Neural cell (in vitro differentiated cells): ENCODE results near the gene GABPB1. TPM values are rescaled to one million over a fixed set of nuclear protein-coding genes. Genes with fewer than 3 reads are reported as not detected.

ENCODE experiments used
- H2AFZ ChIP-seq: fragments of 200-600, 300-800 bp; sonication (generic), shearing (Covaris generic); 2 replicates; pipeline ENCODE4 v1.6.0; 2014; ENCODE audit warnings: low read depth, mild to moderate bottlenecking, antibody characterized with exemption, low read length, moderate library complexity
- H3F3A ChIP-seq: fragments of 200-600 bp; shearing (Covaris generic); 2 replicates; pipeline ENCODE4 v1.6.1; 2016; ENCODE audit warnings: mild to moderate bottlenecking, moderate library complexity, mixed read lengths, antibody characterized with exemption, low read length; ENCODE audit not compliant: insufficient read depth, poor library complexity, severe bottlenecking
- H3K27ac ChIP-seq: fragments of 200-600, 300-800 bp; sonication (generic), shearing (Covaris generic); 2 replicates; pipeline ENCODE4 v1.5.1; 2014; ENCODE audit warnings: mild to moderate bottlenecking, low read length, moderate library complexity
- H3K27me3 ChIP-seq: fragments of 300-800, 200-600 bp; sonication (generic), shearing (Covaris generic); 2 replicates; pipeline ENCODE4 v1.6.0; 2014; ENCODE audit warnings: mild to moderate bottlenecking, low read depth, low read length, moderate library complexity; ENCODE audit not compliant: insufficient read depth
- H3K36me3 ChIP-seq: fragments of 300-800, 200-600 bp; sonication (generic), shearing (Covaris generic); 2 replicates; pipeline ENCODE4 v1.5.1; 2014; ENCODE audit warnings: mild to moderate bottlenecking, antibody characterized with exemption, low read length, moderate library complexity; ENCODE audit not compliant: insufficient read depth
- H3K4me2 ChIP-seq: fragments of 300-800, 200-600 bp; sonication (generic), shearing (Covaris generic); 2 replicates; pipeline ENCODE4 v1.6.0; 2014; ENCODE audit warnings: mild to moderate bottlenecking, low read length
- H3K4me3 ChIP-seq: fragments of 300-800, 200-600 bp; sonication (generic), shearing (Covaris generic); 2 replicates; pipeline ENCODE4 v1.5.1; 2014; ENCODE audit warnings: mild to moderate bottlenecking, low read length, moderate library complexity
- H3K79me2 ChIP-seq: fragments of 200-600 bp; shearing (Covaris generic); replicated peaks from 2 replicates; pipeline ENCODE4 v1.6.0; 2014; ENCODE audit warnings: mild to moderate bottlenecking, low read length, moderate library complexity; ENCODE audit not compliant: insufficient read depth
- H3K9ac ChIP-seq: fragments of 300-800, 200-600 bp; sonication (generic), shearing (Covaris generic); 2 replicates; pipeline ENCODE4 v1.6.1; 2016; ENCODE audit warnings: mild to moderate bottlenecking, low read length, mixed read lengths
- H3K9me2 ChIP-seq: fragments of 200-600 bp; shearing (Covaris generic); 2 replicates; pipeline ENCODE4 v1.6.1; 2016; ENCODE audit warnings: mild to moderate bottlenecking, low read length, mixed read lengths; ENCODE audit not compliant: insufficient read depth
- H3K9me3 ChIP-seq: fragments of 200-600, 300-800 bp; sonication (generic), shearing (Covaris generic); 2 replicates; pipeline ENCODE4 v1.6.1; 2016; ENCODE audit warnings: mild to moderate bottlenecking, mixed run types, low read length, moderate library complexity, mixed read lengths
- H4K20me1 ChIP-seq: fragments of 200-600 bp; shearing (Covaris generic); 2 replicates; pipeline ENCODE4 v1.6.1; 2016; ENCODE audit warnings: mild to moderate bottlenecking, mixed run types; ENCODE audit not compliant: insufficient read depth
- CTCF ChIP-seq: fragments of 450-650 bp; IDR thresholded peaks from 2 replicates; pipeline ENCODE4 v1.5.1; 2014; ENCODE audit warnings: antibody characterized with exemption, mild to moderate bottlenecking, moderate library complexity; ENCODE audit not compliant: poor library complexity, severe bottlenecking
- EP300 ChIP-seq: fragments of 450-650 bp; conservative IDR thresholded peaks from 2 replicates; pipeline ENCODE4 v1.6.1; 2014; ENCODE audit warnings: antibody characterized with exemption, mild to moderate bottlenecking, moderate library complexity; ENCODE audit not compliant: poor library complexity, severe bottlenecking
- EZH2 ChIP-seq: fragments of 200-600, 300-800 bp; shearing (Covaris generic), sonication (generic); IDR thresholded peaks from 2 replicates; pipeline ENCODE4 v1.6.1; 2014; ENCODE audit warnings: antibody characterized with exemption, low read length, borderline replicate concordance, mild to moderate bottlenecking; ENCODE audit not compliant: insufficient read depth, poor library complexity, severe bottlenecking
- MXI1 ChIP-seq: fragments of 450-650 bp; conservative IDR thresholded peaks from 2 replicates; pipeline ENCODE4 v1.6.1; 2014; ENCODE audit warnings: antibody characterized with exemption, mild to moderate bottlenecking; ENCODE audit not compliant: poor library complexity, severe bottlenecking
- POLR2AphosphoS5 ChIP-seq: IDR thresholded peaks from 2 replicates; pipeline ENCODE4 v1.6.1; 2012
- RAD21 ChIP-seq: fragments of 450-650 bp; conservative IDR thresholded peaks from 2 replicates; pipeline ENCODE4 v1.6.1; 2014; ENCODE audit warnings: antibody characterized with exemption, mild to moderate bottlenecking, moderate library complexity
- SMC3 ChIP-seq: fragments of 450-650 bp; conservative IDR thresholded peaks from 2 replicates; pipeline ENCODE4 v1.6.1; 2014; ENCODE audit warnings: antibody characterized with exemption, mild to moderate bottlenecking, moderate library complexity; ENCODE audit not compliant: poor library complexity
- TAF1 ChIP-seq: IDR thresholded peaks from 2 replicates; pipeline ENCODE4 v1.6.1; 2012; ENCODE audit warnings: low read depth
- polyA plus RNA-seq: library from polyadenylated mRNA; depleted of rRNA; stranded (reverse); fragments of >200 nt; gene quantifications from 2 replicates; pipeline ENCODE4 v1.2.3, GENCODE V29; 2014
- TF ChIP-seq, protein P1 (sequence below): IDR thresholded peaks from 2 replicates; pipeline ENCODE4 v1.6.1; 2012; ENCODE audit warnings: borderline replicate concordance

The GABPB1 gene
- polyA plus RNA-seq, 1 donor from 2014 or later: 34.1 TPM

GRCh38 chr15:50250760-50251394, 104.1 kb downstream of the GABPB1 start:
- Histone ChIP-seq H2AFZ (no peak overlapping the region), H4K20me1 (no peaks in the 10 kb centered on the region), H3K36me3 (no peaks in the 10 kb centered on the region), H3K9me2 (no peaks in the 10 kb centered on the region), H3K27ac (no peak overlapping the region), H3K9me3 (no peaks in the 10 kb centered on the region), H3K4me3 (no peak overlapping the region), H3F3A (no peaks in the 10 kb centered on the region), H3K4me2 (no peak overlapping the region), H3K9ac (no peak overlapping the region), H3K27me3 (no peaks in the 10 kb centered on the region), H3K79me2 (no peaks in the 10 kb centered on the region)
- TF ChIP-seq POLR2AphosphoS5: no peak

- H2AFZ ChIP-seq: no peak overlapping the region
- H3K4me3 ChIP-seq: no peak overlapping the region
- no peak overlapping the region for H3K27ac ChIP-seq
- no peaks in the 10 kb centered on the region for H3K9me2 ChIP-seq
- H3K36me3 ChIP-seq: no peaks in the 10 kb centered on the region
- H3F3A ChIP-seq: no peaks in the 10 kb centered on the region
- TF ChIP-seq, protein P1, sequence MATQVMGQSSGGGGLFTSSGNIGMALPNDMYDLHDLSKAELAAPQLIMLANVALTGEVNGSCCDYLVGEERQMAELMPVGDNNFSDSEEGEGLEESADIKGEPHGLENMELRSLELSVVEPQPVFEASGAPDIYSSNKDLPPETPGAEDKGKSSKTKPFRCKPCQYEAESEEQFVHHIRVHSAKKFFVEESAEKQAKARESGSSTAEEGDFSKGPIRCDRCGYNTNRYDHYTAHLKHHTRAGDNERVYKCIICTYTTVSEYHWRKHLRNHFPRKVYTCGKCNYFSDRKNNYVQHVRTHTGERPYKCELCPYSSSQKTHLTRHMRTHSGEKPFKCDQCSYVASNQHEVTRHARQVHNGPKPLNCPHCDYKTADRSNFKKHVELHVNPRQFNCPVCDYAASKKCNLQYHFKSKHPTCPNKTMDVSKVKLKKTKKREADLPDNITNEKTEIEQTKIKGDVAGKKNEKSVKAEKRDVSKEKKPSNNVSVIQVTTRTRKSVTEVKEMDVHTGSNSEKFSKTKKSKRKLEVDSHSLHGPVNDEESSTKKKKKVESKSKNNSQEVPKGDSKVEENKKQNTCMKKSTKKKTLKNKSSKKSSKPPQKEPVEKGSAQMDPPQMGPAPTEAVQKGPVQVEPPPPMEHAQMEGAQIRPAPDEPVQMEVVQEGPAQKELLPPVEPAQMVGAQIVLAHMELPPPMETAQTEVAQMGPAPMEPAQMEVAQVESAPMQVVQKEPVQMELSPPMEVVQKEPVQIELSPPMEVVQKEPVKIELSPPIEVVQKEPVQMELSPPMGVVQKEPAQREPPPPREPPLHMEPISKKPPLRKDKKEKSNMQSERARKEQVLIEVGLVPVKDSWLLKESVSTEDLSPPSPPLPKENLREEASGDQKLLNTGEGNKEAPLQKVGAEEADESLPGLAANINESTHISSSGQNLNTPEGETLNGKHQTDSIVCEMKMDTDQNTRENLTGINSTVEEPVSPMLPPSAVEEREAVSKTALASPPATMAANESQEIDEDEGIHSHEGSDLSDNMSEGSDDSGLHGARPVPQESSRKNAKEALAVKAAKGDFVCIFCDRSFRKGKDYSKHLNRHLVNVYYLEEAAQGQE: no peak
- TF ChIP-seq RAD21 (no peak), SMC3 (no peak), MXI1 (no peak), CTCF (no peak), POLR2AphosphoS5 (no peak), TAF1 (no peak)
- no peaks in the 10 kb centered on the region for H3K79me2 ChIP-seq
- no peaks in the 10 kb centered on the region for H4K20me1 ChIP-seq
- H3K4me2 ChIP-seq: no peak overlapping the region
- no peaks in the 10 kb centered on the region for H3K9me3 ChIP-seq
- H3K9ac ChIP-seq: no peak overlapping the region
- no peaks in the 10 kb centered on the region for H3K27me3 ChIP-seq
Observed at GRCh38 chr15:50249704-50250103, 105.3 kb downstream of the GABPB1 start.

DNA sequence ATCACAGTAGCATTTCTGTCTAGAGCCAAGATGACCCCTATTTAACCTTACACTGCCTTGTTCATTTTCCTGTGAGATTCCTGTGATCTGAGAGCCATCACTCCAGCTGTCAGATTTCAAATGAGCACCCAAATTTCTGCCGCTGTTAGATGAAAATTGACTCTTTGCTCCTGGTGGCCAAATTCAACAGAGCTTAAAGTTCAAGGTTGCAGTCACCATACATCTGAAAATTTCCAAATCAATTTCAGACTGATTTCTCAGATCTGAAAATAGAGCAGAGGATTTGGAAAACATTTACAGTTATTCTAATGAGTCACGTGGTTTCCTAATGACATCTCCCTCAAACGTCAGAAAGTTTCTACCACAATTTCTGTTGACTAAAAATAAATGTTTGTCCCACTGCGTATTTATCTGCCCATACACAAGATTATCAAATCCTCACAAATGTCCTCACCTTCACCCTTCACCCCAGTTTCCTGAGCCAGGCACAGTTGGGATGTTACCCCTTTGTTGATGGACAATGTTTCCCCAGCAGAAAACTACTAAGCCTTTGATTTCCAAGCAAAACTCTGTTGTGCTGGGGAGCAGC, 105.9 kb downstream of the GABPB1 start:
- Histone ChIP-seq H3K27ac (no peak overlapping the region), H3K79me2 (no peaks in the 10 kb centered on the region), H3K4me3 (no peak overlapping the region), H4K20me1 (no peaks in the 10 kb centered on the region), H3K36me3 (no peaks in the 10 kb centered on the region), H3K9ac (no peak overlapping the region), H3K9me2 (no peaks in the 10 kb centered on the region), H3F3A (no peaks in the 10 kb centered on the region), H3K4me2 (no peak overlapping the region), H3K9me3 (no peaks in the 10 kb centered on the region), H3K27me3 (no peaks in the 10 kb centered on the region), H2AFZ (no peak overlapping the region)
- TF ChIP-seq SMC3 (no peak), CTCF (no peak), POLR2AphosphoS5 (no peak), RAD21 (no peak), EP300 (no peak), EZH2 (no peak), TAF1 (no peak), MXI1 (no peak)
- TF ChIP-seq, protein P1: no peak
